K562 (cell line): ENCODE results near the gene OR2B2. TPM values are rescaled to one million over a fixed set of nuclear protein-coding genes. Genes with fewer than 3 reads are reported as not detected.

Experiments
- CBFA2T2 ChIP-seq: fragments of 450-650 bp; conservative IDR thresholded peaks from 2 replicates; pipeline ENCODE4 v1.6.1; 2017; ENCODE audit warnings: mild to moderate bottlenecking
- GATA2 ChIP-seq: sonication (generic); formaldehyde crosslinking; IDR thresholded peaks from 2 replicates; pipeline ENCODE4 v1.4.0; 2020; ENCODE audit warnings: mild to moderate bottlenecking, missing genetic modification reagents
- HES1 ChIP-seq: fragments of 450-650 bp; IDR thresholded peaks from 2 replicates; pipeline ENCODE4 v1.6.1; 2016; ENCODE audit warnings: low read depth, mild to moderate bottlenecking, moderate library complexity
- NCOA6 ChIP-seq: fragments of 450-650 bp; IDR thresholded peaks from 2 replicates; pipeline ENCODE4 v1.6.1; 2017; ENCODE audit warnings: mild to moderate bottlenecking
- PHB ChIP-seq: fragments of 250-450 bp; sonication (Bioruptor Pico); IDR thresholded peaks from 2 replicates; pipeline ENCODE4 v1.5.0; 2021
- RAD21 ChIP-seq, 2 experiments: fragments of 250-450 bp in 1 of 2; fragments of 450-650 bp in 1 of 2; sonication (Bioruptor Pico) in 1 of 2; formaldehyde crosslinking in 1 of 2; IDR thresholded peaks in 1 of 2; conservative IDR thresholded peaks in 1 of 2; 2 replicates each; pipeline versions ENCODE4 v1.4.0 to v1.8.0; 2020 to 2022; ENCODE audit warnings: mild to moderate bottlenecking in 2 of 2, moderate library complexity in 1 of 2
- RNF219 ChIP-seq: fragments of 250-450 bp; sonication (Bioruptor Pico); IDR thresholded peaks from 2 replicates; pipeline ENCODE4 v1.5.0; 2022; ENCODE audit warnings: mild to moderate bottlenecking
- SMARCC2 ChIP-seq: fragments of 450-650 bp; IDR thresholded peaks from 2 replicates; pipeline ENCODE4 v1.6.1; 2017; ENCODE audit warnings: antibody characterized with exemption, moderate library complexity, mild to moderate bottlenecking, low read depth
- TGIF2 ChIP-seq: sonication (generic); formaldehyde crosslinking; IDR thresholded peaks from 2 replicates; pipeline ENCODE4 v1.8.1; 2022; ENCODE audit warnings: mild to moderate bottlenecking, missing genetic modification reagents, moderate library complexity
- ZMIZ1 ChIP-seq, 2 experiments: fragments of 150-350 bp in 1 of 2; IDR thresholded peaks; 2 replicates each; pipeline ENCODE4 v1.6.1; 2012 to 2016; ENCODE audit warnings: low read depth in 2 of 2, low read length in 2 of 2, mild to moderate bottlenecking in 1 of 2, moderate library complexity in 1 of 2
- ZNF609 ChIP-seq: sonication (generic); formaldehyde crosslinking; IDR thresholded peaks from 2 replicates; pipeline ENCODE4 v1.8.1; 2023; ENCODE audit warnings: missing genetic modification reagents, mild to moderate bottlenecking, borderline replicate concordance
- polyA plus RNA-seq, 8 experiments: library from polyadenylated mRNA; depleted of rRNA in 4 of 8; stranded (reverse) in 5 of 8; unstranded in 3 of 8; fragments of >200 nt; fragmentation: Nextera tagmentation in 2 of 8; fragmentation: Illumina TruSeq in 1 of 8; extraction: Ambion mirVana in 2 of 8; extraction: Trizol in 1 of 8; gene quantifications; 2 replicates each; pipeline versions ENCODE4 v1.2.1 to v1.2.3, GENCODE V29; 2011 to 2014; ENCODE audit warnings: inconsistent platforms in 1 of 8, missing spikeins in 1 of 8
- total RNA-seq, 7 experiments: library from RNA; depleted of rRNA in 6 of 7; stranded (reverse); fragments of >200 nt in 6 of 7; fragmentation: Illumina TruSeq in 2 of 7; extraction: Trizol in 2 of 7; gene quantifications; 2 replicates each; pipeline versions ENCODE4 v1.2.1 to v1.2.3, GENCODE V29; 2011 to 2021; ENCODE audit warnings: low replicate concordance in 1 of 7

Gene OR2B2
- total and polyA plus RNA-seq, 9 of the 15 experiments (the other 6 are each of a cell fraction or from before 2014, with no cell fraction given) = 0.24 TPM; not detected in 8

- TF ChIP-seq NCOA6 (peak; percentile 31; the same call in 1 of the 2 replicates), RAD21 (CRISPR knock-in tag; conservative IDR thresholded peaks at IDR 0.05 in 1 of 2, IDR thresholded peaks at IDR 0.05 in 1 of 2) (peak in 1 of 2 experiments; percentile 19; a peak in 1 of 4 replicates), CBFA2T2 (no peak), ZMIZ1 (IDR thresholded peaks at IDR 0.05; ENCODE audit: low read depth in 2 of 2, low read length in 2 of 2) (peak in 1 of 2 experiments; percentile 72; a peak in 1 of 4 replicates), GATA2 (CRISPR knock-in tag) (0 out of 2 replicates have a peak, but pooled peaks have one; percentile 23), SMARCC2 (0 out of 2 replicates have a peak, but pooled peaks have one; percentile 19), RNF219 (no peak), HES1 (peak; percentile 58; the same call in 1 of the 2 replicates), ZNF609 (CRISPR knock-in tag) (peak; percentile 6), TGIF2 (no peak; the same call in 1 of the 2 replicates), PHB (CRISPR knock-in tag) (0 out of 2 replicates have a peak, but pooled peaks have one; percentile 23)
Observed at GRCh38 chr6:27893836-27894807, 18.1 kb downstream of the OR2B2 start (continued).
